HepG2 (cell line): Measurements from ENCODE around the gene SPINT3. TPM values are rescaled to one million over a fixed set of nuclear protein-coding genes. Genes with fewer than 3 reads are reported as not detected.
A peak's percentile ranks its signal among the peaks of the same experiment; 100 is the strongest.

Source experiments
- ATAC-seq: fragments of 200-7000 bp; cut with Tn5 transposase; 3 replicates; pipeline ENCODE4 v1.9.1; 2020; ENCODE audit warnings: mild to moderate bottlenecking, moderate library complexity
- Bru-seq: library from RNA; stranded (reverse); fragments of 400-500 nt; gene quantifications from one replicate; lab custom pipeline; 2021; lab: Mats Ljungman, UMichigan
- BruChase-seq, 2 experiments: library from RNA; stranded (reverse); fragments of 400-500 nt; gene quantifications; one replicate each; lab custom pipeline; 2021; lab: Mats Ljungman, UMichigan
- BruUV-seq: library from RNA; stranded (reverse); fragments of 400-500 nt; replicated peaks from 2 replicates; lab custom pipeline; 2021; lab: Mats Ljungman, UMichigan
- CTCF ChIA-PET: fragments of 300-600 bp; formaldehyde crosslinking; extraction: SDS; loops from one replicate; lab custom pipeline; 2021; ENCODE audit warnings: low total read pairs, inconsistent platforms, low intra/inter-chr PET ratio; lab: Yijun Ruan, JAX
- POLR2A ChIA-PET: fragments of 350-600 bp; sonication (Branson Sonifier 250); formaldehyde crosslinking; loops from one replicate; lab custom pipeline; 2020; ENCODE audit warnings: antibody characterized with exemption, inconsistent platforms; lab: Yijun Ruan, JAX
- DNase-seq: peaks from one replicate; pipeline ENCODE4 v3.0.0-alpha.2; 2015; ENCODE audit warnings: low spot score
- FAIRE-seq: peaks from 3 replicates; lab custom pipeline; 2011; peaks lifted over from hg19 to GRCh38; lab: Jason Lieb, UNC
- H2AFZ ChIP-seq: one replicate; pipeline ENCODE4 v1.6.1; 2011; ENCODE audit warnings: low read length, inconsistent platforms
- H3K27ac ChIP-seq: fragments of 300-600 bp; 3 replicates; pipeline ENCODE4 v1.8.0; 2011; ENCODE audit warnings: mixed run types, mild to moderate bottlenecking, mixed read lengths, low read length, inconsistent platforms; ENCODE audit not compliant: insufficient read depth; ENCODE audit errors: extremely low read length
- H3K27me3 ChIP-seq, 2 experiments: fragments of 200-600 bp in 1 of 2; 2 replicates in 1 of 2; 3 replicates in 1 of 2; pipeline versions ENCODE4 v1.6.0 to v1.8.0; 2011; ENCODE audit warnings: low read length in 2 of 2, mild to moderate bottlenecking in 2 of 2, moderate library complexity in 2 of 2, inconsistent platforms in 1 of 2; ENCODE audit not compliant: insufficient read depth in 2 of 2, control insufficient read depth in 1 of 2
- H3K36me3 ChIP-seq, 2 experiments: fragments of 200-600 bp in 1 of 2; replicated peaks in 1 of 2; 2 replicates in 1 of 2; 3 replicates in 1 of 2; pipeline versions ENCODE4 v1.5.1 to v1.8.0; 2011; ENCODE audit warnings: low read length in 2 of 2, inconsistent platforms in 1 of 2; ENCODE audit not compliant: insufficient read depth in 2 of 2, control insufficient read depth in 1 of 2
- H3K4me1 ChIP-seq: 2 replicates; pipeline ENCODE4 v1.5.1; 2012; ENCODE audit warnings: low read length, inconsistent platforms; ENCODE audit not compliant: insufficient read depth
- H3K4me2 ChIP-seq: 2 replicates; pipeline ENCODE4 v1.6.0; 2011; ENCODE audit warnings: low read depth, low read length, inconsistent platforms
- H3K4me3 ChIP-seq, 3 experiments: fragments of 200-600 bp in 1 of 3; sonication (generic), shearing (Covaris generic) in 1 of 3; replicated peaks in 1 of 3; 2 replicates each; pipeline ENCODE4 v1.5.1; 2011 to 2016; ENCODE audit warnings: low read length in 3 of 3, inconsistent platforms in 2 of 3, low read depth in 2 of 3, mild to moderate bottlenecking in 2 of 3, control low read depth in 1 of 3, mixed read lengths in 1 of 3; ENCODE audit not compliant: insufficient read depth in 1 of 3
- H3K79me2 ChIP-seq: one replicate; pipeline ENCODE4 v1.6.1; 2011; ENCODE audit warnings: low read length, inconsistent platforms; ENCODE audit not compliant: insufficient read depth
- H3K9ac ChIP-seq: 2 replicates; pipeline ENCODE4 v1.6.0; 2011; ENCODE audit warnings: mild to moderate bottlenecking, low read depth, low read length, inconsistent platforms; ENCODE audit not compliant: insufficient read depth
- H3K9me3 ChIP-seq: 2 replicates; pipeline ENCODE4 v1.5.1; 2012; ENCODE audit warnings: mild to moderate bottlenecking, low read length
- H4K20me1 ChIP-seq: 2 replicates; pipeline ENCODE4 v1.6.0; 2011; ENCODE audit warnings: inconsistent platforms, mild to moderate bottlenecking, low read length, moderate library complexity; ENCODE audit not compliant: insufficient read depth
- CENPX ChIP-seq: sonication (generic); formaldehyde crosslinking; IDR thresholded peaks from 2 replicates; pipeline ENCODE4 v1.9.0; 2021; ENCODE audit warnings: mild to moderate bottlenecking, missing genetic modification reagents, moderate library complexity
- JDP2 ChIP-seq: sonication (generic); formaldehyde crosslinking; IDR thresholded peaks from 2 replicates; pipeline ENCODE4 v1.8.1; 2022; ENCODE audit warnings: missing genetic modification reagents, borderline replicate concordance
- REST ChIP-seq, 2 experiments: IDR thresholded peaks; 2 replicates each; pipeline ENCODE4 v1.6.1; 2011 to 2012; ENCODE audit warnings: low read length in 2 of 2, borderline replicate concordance in 1 of 2, low read depth in 1 of 2, mild to moderate bottlenecking in 1 of 2, moderate library complexity in 1 of 2
- SMYD3 ChIP-seq: sonication (generic); formaldehyde crosslinking; IDR thresholded peaks from 2 replicates; pipeline ENCODE4 v1.8.1; 2023; ENCODE audit warnings: mild to moderate bottlenecking, missing genetic modification reagents
- ZNF264 ChIP-seq: sonication (generic); formaldehyde crosslinking; IDR thresholded peaks from 2 replicates; pipeline ENCODE4 v1.4.0; 2020; ENCODE audit warnings: missing genetic modification reagents
- ZNF33A ChIP-seq: sonication (generic); formaldehyde crosslinking; IDR thresholded peaks from 2 replicates; pipeline ENCODE4 v1.5.1; 2020; ENCODE audit warnings: missing genetic modification reagents, mild to moderate bottlenecking, moderate library complexity, borderline replicate concordance
- ZNF432 ChIP-seq: sonication (generic); formaldehyde crosslinking; IDR thresholded peaks from 2 replicates; pipeline ENCODE4 v1.5.0; 2020; ENCODE audit warnings: missing genetic modification reagents, mild to moderate bottlenecking, borderline replicate concordance
- ZNF740 ChIP-seq: sonication (generic); formaldehyde crosslinking; IDR thresholded peaks from 2 replicates; pipeline ENCODE4 v1.4.0; 2020; ENCODE audit warnings: missing genetic modification reagents
- ZNF780A ChIP-seq: sonication (generic); formaldehyde crosslinking; IDR thresholded peaks from 2 replicates; pipeline ENCODE4 v1.8.0; 2022; ENCODE audit warnings: mild to moderate bottlenecking, missing genetic modification reagents, moderate library complexity
- WGBS: methylation state at CpG from one replicate; pipeline ENCODE4 v1.1.6; 2017; ENCODE audit warnings: low lambda C conversion rate; 5-methylcytosine and 5-hydroxymethylcytosine counted together
- in situ Hi-C: cut with HindIII; loops from 2 replicates; pipeline ENCODE4 v1.10.0; 2017; ENCODE audit warnings: low pct_unique_long_range_greater_than_20kb; ENCODE audit not compliant: extremely low pct_ligation_motif_present
- intact Hi-C: fragments of 100-400 bp; cut with micrococcal nuclease; formaldehyde crosslinking; loops from one replicate; pipeline ENCODE4 v1.10.0; 2022; ENCODE audit not compliant: unreplicated experiment
- long read RNA-seq, 2 experiments: library from RNA in 1 of 2; library from polyadenylated mRNA in 1 of 2; stranded (forward) in 1 of 2; unstranded in 1 of 2; transcript quantifications; one replicate each; pipeline ENCODE4 v2.0.0, GENCODE V29; 2019 to 2022
- polyA minus RNA-seq, 3 experiments: library from RNA; depleted of rRNA, polyadenylated mRNA; stranded (reverse); fragments of >200 nt; gene quantifications; 2 replicates each; pipeline ENCODE4 v1.2.3, GENCODE V29; 2011; ENCODE audit warnings: low replicate concordance in 1 of 3
- polyA plus RNA-seq, 8 experiments: library from polyadenylated mRNA; depleted of rRNA in 3 of 8; stranded (reverse) in 7 of 8; unstranded in 1 of 8; fragments of >200 nt; fragmentation: Illumina TruSeq in 4 of 8; extraction: Trizol in 4 of 8; gene quantifications; 2 replicates each; pipeline versions ENCODE4 v1.2.1 to v1.2.3, GENCODE V29; 2011 to 2016; ENCODE audit warnings: low read depth in 4 of 8, missing spikeins in 1 of 8, mixed read lengths in 1 of 8; ENCODE audit not compliant: insufficient read depth in 1 of 8
- total RNA-seq, 5 experiments: library from RNA; depleted of rRNA; stranded (reverse); fragments of >200 nt; fragmentation: Illumina TruSeq; extraction: Trizol; gene quantifications; 2 replicates each; pipeline ENCODE4 v1.2.3, GENCODE V29; 2016; ENCODE audit warnings: low read depth in 1 of 5

The SPINT3 gene
- total RNA-seq (2016; rRNA removed; fragmentation: Illumina TruSeq; extraction: Trizol): not detected in 2 replicates
- not detected in 2 replicates for total RNA-seq (2016; cell fraction: cytosol; rRNA removed; fragmentation: Illumina TruSeq; extraction: Trizol; ENCODE audit: low read depth)
- not detected in 2 replicates for total RNA-seq (2016; cell fraction: insoluble cytoplasmic fraction; rRNA removed; fragmentation: Illumina TruSeq; extraction: Trizol)
- not detected in 2 replicates for total RNA-seq (2016; cell fraction: membrane; rRNA removed; fragmentation: Illumina TruSeq; extraction: Trizol)
- not detected in 2 replicates for total RNA-seq (2016; cell fraction: nucleus; rRNA removed; fragmentation: Illumina TruSeq; extraction: Trizol)
- polyA plus RNA-seq (2011; rRNA removed): not detected in 2 replicates
- not detected in 2 replicates for polyA plus RNA-seq (2011; cell fraction: cytosol; rRNA removed)
- not detected in 2 replicates for polyA plus RNA-seq (2011; cell fraction: nucleus; rRNA removed)
- polyA plus RNA-seq (2012): not detected in 2 replicates
- polyA plus RNA-seq (2016; cell fraction: cytosol; fragmentation: Illumina TruSeq; extraction: Trizol; ENCODE audit: low read depth): not detected in 2 replicates
- polyA plus RNA-seq (2016; cell fraction: insoluble cytoplasmic fraction; fragmentation: Illumina TruSeq; extraction: Trizol; ENCODE audit: low read depth): not detected in 2 replicates
- polyA plus RNA-seq (2016; cell fraction: membrane; fragmentation: Illumina TruSeq; extraction: Trizol; ENCODE audit: low read depth): not detected in 2 replicates
- not detected in 2 replicates for polyA plus RNA-seq (2016; cell fraction: nucleus; fragmentation: Illumina TruSeq; extraction: Trizol; ENCODE audit: insufficient read depth, low read depth)
- not detected in 2 replicates for polyA minus RNA-seq (2011; rRNA and poly(A)+ RNA removed; ENCODE audit: low replicate concordance)
- polyA minus RNA-seq (2011; cell fraction: cytosol; rRNA and poly(A)+ RNA removed): not detected in 2 replicates
- polyA minus RNA-seq (2011; cell fraction: nucleus; rRNA and poly(A)+ RNA removed): not detected in 2 replicates
- not detected for Bru-seq, nascent RNA
- not detected for BruChase-seq, experiment 1, labeled RNA remaining after a 6-hour chase
- not detected for BruChase-seq, experiment 2, labeled RNA remaining after a 2-hour chase
- long read RNA-seq, experiment 1: 0 reads
- long read RNA-seq, experiment 2: 0 reads

- DNase-seq (no peak), FAIRE-seq (no peak)
- POLR2A ChIA-PET: no interaction called here
These were observed at the start of gene SPINT3 for GRCh38 chr20:45515147-45515913. SPINT3 (minus strand) TSS chr20:45515622; CDS start chr20:45515608, 14 bp downstream.

More at GRCh38 chr20:45515147-45515913, at the start of gene SPINT3:
- Histone ChIP-seq H3K4me1 (no peaks in the 10 kb centered on the region), H3K27ac (no peak within 1 kb of the TSS), H3K4me2 (no peak within 1 kb of the TSS), H3K4me3 (no peak within 1 kb of the TSS), H3K9ac (no peak within 1 kb of the TSS), H4K20me1 (no peaks in the 10 kb centered on the region), H3K79me2 (no peaks in the 10 kb centered on the region), H3K9me3 (no peaks in the 10 kb centered on the region), H2AFZ (no peak within 1 kb of the TSS), H3K27me3 (peaks cover 0 to 8% of the 10 kb centered on the region in 2 experiments; a peak in 2 of 5 replicates), H3K36me3 (no peaks in the 10 kb centered on the region)
- CTCF ChIA-PET: no interaction called here
- no TSS peak for BruUV-seq
- intact Hi-C loops: no loop called here
- WGBS: 2% methylated on average over 5 of the region's 5 CpGs
- no peak for ATAC-seq
- in situ Hi-C loops: no loop called here
- TF ChIP-seq REST (IDR thresholded peaks at IDR 0.05; ENCODE audit: borderline replicate concordance in 1 of 2, low read depth in 1 of 2, low read length in 2 of 2) (peak in 1 of 2 experiments; percentile 83), ZNF432 (CRISPR knock-in tag) (no peak), SMYD3 (CRISPR knock-in tag) (no peak), ZNF780A (CRISPR knock-in tag) (no peak), ZNF33A (CRISPR knock-in tag) (no peak), JDP2 (CRISPR knock-in tag) (no peak), ZNF740 (CRISPR knock-in tag) (no peak), ZNF264 (CRISPR knock-in tag) (no peak), CENPX (CRISPR knock-in tag) (no peak)
